AG04449 (cell line): ENCODE data around the gene RBMS3.
"Not testable (repeated sequence)": the region's sequence is repeated elsewhere in the genome, so short reads cannot be mapped to it uniquely, and the experiment has no call there.

ENCODE experiments used
- CTCF ChIA-PET: fragments of 350-600 bp; formaldehyde crosslinking; extraction: SDS; loops from one replicate; lab custom pipeline; 2021; ENCODE audit warnings: antibody characterized with exemption; lab: Yijun Ruan, JAX
- POLR2A ChIA-PET: fragments of 400-600, 350-600 bp; formaldehyde crosslinking; extraction: SDS; loops from one replicate; lab custom pipeline; 2020; ENCODE audit warnings: antibody characterized with exemption, inconsistent platforms; lab: Yijun Ruan, JAX
- DNase-seq: peaks from one replicate; pipeline ENCODE4 v3.0.0-alpha.2; 2010; ENCODE audit warnings: low read depth, low spot score
- H3K4me3 ChIP-seq: 2 replicates; pipeline ENCODE4 v1.5.1; 2011; ENCODE audit warnings: low read depth, mild to moderate bottlenecking, control low read depth, low read length
- CTCF ChIP-seq: IDR thresholded peaks from one replicate; pipeline ENCODE4 v1.5.1; 2011; ENCODE audit warnings: mild to moderate bottlenecking, moderate library complexity, low read length, control low read depth, inconsistent platforms; ENCODE audit not compliant: insufficient read depth; ENCODE audit errors: missing control alignments

RBMS3 gene

GRCh38 chr3:29382409-29382808 lies 101.5 kb downstream of the RBMS3 start:
- no peak overlapping the region for H3K4me3 ChIP-seq
- TF ChIP-seq CTCF, result no peak
- ChIA-PET CTCF (no interaction called here), POLR2A (no interaction called here)
- DNase-seq, result no peak

- no peak overlapping the region for H3K4me3 ChIP-seq
- TF ChIP-seq CTCF, result no peak
- no peak for DNase-seq
- CTCF ChIA-PET, result no interaction called here
- POLR2A ChIA-PET, result no interaction called here
Observed at GRCh38 chr3:29382845-29383244, 102.0 kb downstream of the RBMS3 start.

- DNase-seq, result peak; percentile 89
- POLR2A ChIA-PET, result no interaction called here
Observed at GRCh38 chr3:29384640-29385039, 103.8 kb downstream of the RBMS3 start.

GRCh38 chr3:29385046-29385830 lies 104.4 kb downstream of the RBMS3 start:
- no peak for TF ChIP-seq CTCF
- no peak for DNase-seq
- POLR2A ChIA-PET, result no interaction called here
- CTCF ChIA-PET, result no interaction called here
- H3K4me3 ChIP-seq, result no peak overlapping the region

More at GRCh38 chr3:29384640-29385039, 103.8 kb downstream of the RBMS3 start:
- CTCF ChIA-PET, result no interaction called here
- no peak for TF ChIP-seq CTCF
- H3K4me3 ChIP-seq, result no peak overlapping the region

GRCh38 chr3:29389362-29389761 lies 108.5 kb downstream of the RBMS3 start:
- POLR2A ChIA-PET, result no interaction called here
- TF ChIP-seq CTCF, result no peak
- CTCF ChIA-PET, result no interaction called here
- H3K4me3 ChIP-seq, result no peak overlapping the region
- no peak for DNase-seq

GRCh38 chr3:29392625-29393388 lies 111.9 kb downstream of the RBMS3 start:
- CTCF ChIA-PET, result no interaction called here
- TF ChIP-seq CTCF, result no peak
- POLR2A ChIA-PET, result no interaction called here
- no peak for DNase-seq
- H3K4me3 ChIP-seq, result no peak overlapping the region

- POLR2A ChIA-PET, DNase-seq, H3K4me3 ChIP-seq, CTCF ChIA-PET: not testable (repeated sequence)
Observed at GRCh38 chr3:29393946-29394345, 113.1 kb downstream of the RBMS3 start.
